GM23338 (cell line): ENCODE data around the gene CRAMP1. TPM values are rescaled to one million over a fixed set of nuclear protein-coding genes. Genes with fewer than 3 reads are reported as not detected.

Source experiments
- ATAC-seq: fragments of 200-7000 bp; cut with Tn5 transposase; 3 replicates; pipeline ENCODE4 v1.9.1; 2020
- DNase-seq: peaks from one replicate; pipeline ENCODE4 v3.0.0-alpha.2; 2015; ENCODE audit warnings: low spot score
- H2AFZ ChIP-seq: fragments of 200-600 bp; sonication (generic); 2 replicates; pipeline ENCODE4 v1.8.0; 2016; ENCODE audit warnings: antibody characterized with exemption, mild to moderate bottlenecking, moderate library complexity
- H3F3A ChIP-seq: fragments of 200-600 bp; sonication (generic); replicated peaks from 2 replicates; pipeline ENCODE4 v1.8.0; 2017; ENCODE audit warnings: antibody characterized with exemption, mixed run types, low read depth
- H3K27ac ChIP-seq: fragments of 200-600 bp; sonication (generic); 2 replicates; pipeline ENCODE4 v1.6.1; 2016; ENCODE audit warnings: low read depth
- H3K27me3 ChIP-seq: fragments of 200-600 bp; sonication (generic); 2 replicates; pipeline ENCODE4 v1.8.0; 2016; ENCODE audit warnings: mild to moderate bottlenecking, mixed run types, moderate library complexity; ENCODE audit not compliant: insufficient read depth
- H3K36me3 ChIP-seq: fragments of 200-600 bp; sonication (generic); 2 replicates; pipeline ENCODE4 v1.8.0; 2016; ENCODE audit warnings: mild to moderate bottlenecking; ENCODE audit not compliant: insufficient read depth
- H3K4me1 ChIP-seq: fragments of 200-600 bp; sonication (generic); 2 replicates; pipeline ENCODE4 v1.8.0; 2016; ENCODE audit warnings: mild to moderate bottlenecking, moderate library complexity; ENCODE audit not compliant: insufficient read depth
- H3K4me2 ChIP-seq: fragments of 200-600 bp; sonication (generic); 2 replicates; pipeline ENCODE4 v1.7.1; 2017; ENCODE audit warnings: mixed run types
- H3K4me3 ChIP-seq: fragments of 200-600 bp; sonication (generic); 2 replicates; pipeline ENCODE4 v1.6.1; 2016; ENCODE audit warnings: mixed run types
- H3K79me2 ChIP-seq: fragments of 200-600 bp; sonication (generic); replicated peaks from 2 replicates; pipeline ENCODE4 v1.8.0; 2017; ENCODE audit warnings: mild to moderate bottlenecking; ENCODE audit not compliant: insufficient read depth
- H3K9me2 ChIP-seq: fragments of 200-600 bp; sonication (generic); 2 replicates; pipeline ENCODE4 v1.8.0; 2017; ENCODE audit not compliant: insufficient read depth
- H4K20me1 ChIP-seq: fragments of 200-600 bp; sonication (generic); replicated peaks from 2 replicates; pipeline ENCODE4 v1.8.0; 2017; ENCODE audit warnings: mild to moderate bottlenecking; ENCODE audit not compliant: insufficient read depth
- H3K27ac Mint-ChIP-seq: 2 replicates; pipeline ENCODE4 v1.8.0; 2020; ENCODE audit warnings: inconsistent platforms, mild to moderate bottlenecking, moderate library complexity, mixed read lengths
- H3K27me3 Mint-ChIP-seq: 3 replicates; pipeline ENCODE4 v1.8.0; 2022; ENCODE audit warnings: low read depth, mild to moderate bottlenecking, moderate library complexity, mixed read lengths, inconsistent platforms; ENCODE audit not compliant: insufficient read depth, poor library complexity
- H3K36me3 Mint-ChIP-seq: 3 replicates; pipeline ENCODE4 v1.8.0; 2021; ENCODE audit warnings: low read depth, mild to moderate bottlenecking, inconsistent platforms, moderate library complexity, mixed read lengths
- H3K4me1 Mint-ChIP-seq: 3 replicates; pipeline ENCODE4 v1.8.0; 2020; ENCODE audit warnings: mild to moderate bottlenecking, inconsistent platforms, mixed read lengths
- H3K4me3 Mint-ChIP-seq: 3 replicates; pipeline ENCODE4 v1.8.0; 2021; ENCODE audit warnings: moderate library complexity, mild to moderate bottlenecking, inconsistent platforms, mixed read lengths
- H3K9me3 Mint-ChIP-seq: 3 replicates; pipeline ENCODE4 v1.8.0; 2020; ENCODE audit warnings: moderate library complexity, mild to moderate bottlenecking, inconsistent platforms, mixed read lengths
- CREB1 ChIP-seq: fragments of 250-450 bp; sonication (Bioruptor Pico); IDR thresholded peaks from 2 replicates; pipeline ENCODE4 v1.5.0; 2020; ENCODE audit warnings: low read depth, mild to moderate bottlenecking, moderate library complexity
- CTCF ChIP-seq, 2 experiments: fragments of 200-600 bp in 1 of 2; sonication (generic) in 1 of 2; conservative IDR thresholded peaks; 2 replicates each; pipeline versions ENCODE4 v1.5.1 to v1.6.1; 2016 to 2017; ENCODE audit warnings: antibody characterized with exemption in 2 of 2, low read depth in 2 of 2, mild to moderate bottlenecking in 2 of 2, moderate library complexity in 1 of 2
- ETS1 ChIP-seq: IDR thresholded peaks from 2 replicates; pipeline ENCODE4 v1.6.1; 2016; ENCODE audit warnings: antibody characterized with exemption
- EZH2 ChIP-seq: fragments of 200-600 bp; sonication (generic); IDR thresholded peaks from one replicate; pipeline ENCODE4 v1.8.0; 2017; ENCODE audit warnings: antibody characterized with exemption, mild to moderate bottlenecking, low read depth; ENCODE audit not compliant: unreplicated experiment
- EZH2phosphoT487 ChIP-seq: fragments of 200-600 bp; sonication (generic); IDR thresholded peaks from one replicate; pipeline ENCODE4 v1.8.1; 2018; ENCODE audit warnings: antibody characterized with exemption; ENCODE audit not compliant: unreplicated experiment
- JUNB ChIP-seq: IDR thresholded peaks from one replicate; pipeline ENCODE4 v1.6.1; 2016; ENCODE audit warnings: antibody characterized with exemption; ENCODE audit not compliant: unreplicated experiment
- POLR2AphosphoS5 ChIP-seq: IDR thresholded peaks from 2 replicates; pipeline ENCODE4 v1.6.1; 2016; ENCODE audit warnings: antibody characterized with exemption, low read depth
- STAT1 ChIP-seq: IDR thresholded peaks from one replicate; pipeline ENCODE4 v1.6.1; 2016; ENCODE audit warnings: antibody characterized with exemption; ENCODE audit not compliant: unreplicated experiment
- ZNF114 ChIP-seq: fragments of 250-450 bp; sonication (Bioruptor Pico); IDR thresholded peaks from 2 replicates; pipeline ENCODE4 v1.5.0; 2020; ENCODE audit warnings: mild to moderate bottlenecking, moderate library complexity
- ZNF331 ChIP-seq: fragments of 250-450 bp; sonication (Bioruptor Pico); IDR thresholded peaks from 2 replicates; pipeline ENCODE4 v1.5.0; 2020; ENCODE audit warnings: low read depth, mild to moderate bottlenecking, moderate library complexity
- ZNF462 ChIP-seq: fragments of 250-450 bp; sonication (Bioruptor Pico); IDR thresholded peaks from 2 replicates; pipeline ENCODE4 v1.5.0; 2020; ENCODE audit warnings: mild to moderate bottlenecking, moderate library complexity
- polyA plus RNA-seq: library from polyadenylated mRNA; unstranded; fragments of >200 nt; fragmentation: Nextera tagmentation; extraction: Ambion mirVana; gene quantifications from 2 replicates; pipeline ENCODE4 v1.2.1, GENCODE V29; 2016
- total RNA-seq: library from RNA; depleted of rRNA; stranded (reverse); fragments of >200 nt; shearing (Covaris generic); gene quantifications from 2 replicates; pipeline ENCODE4 v1.2.3, GENCODE V29; 2014

CRAMP1 gene
- total and polyA plus RNA-seq, 2 experiments from 2014 or later: 3.4 to 16.7 TPM

GRCh38 chr16:1677942-1678499 lies 65.9 kb downstream of the CRAMP1 start, which contains the start of gene JPT2:
JPT2 (plus strand) TSS chr16:1678279; CDS start chr16:1678313, 34 bp downstream.
- peaks cover 22% of the 10 kb centered on the region for H3K27me3 Mint-ChIP-seq
- ATAC-seq (peak; percentile 93), DNase-seq (peak; percentile 98)
- Histone ChIP-seq H4K20me1 (peaks cover 48% of the 10 kb centered on the region), H3K36me3 (no peaks in the 10 kb centered on the region; the same call in 1 of the 2 replicates), H3K9me2 (no peaks in the 10 kb centered on the region), H2AFZ (no peak within 1 kb of the TSS), H3F3A (peaks cover 9% of the 10 kb centered on the region; the same call in 1 of the 2 replicates), H3K79me2 (peaks cover 47% of the 10 kb centered on the region), H3K27ac (peak within 1 kb of the TSS; percentile 45; the same call in 1 of the 2 replicates), H3K27me3 (no peaks in the 10 kb centered on the region), H3K4me2 (peak within 1 kb of the TSS; percentile 88), H3K4me3 (peak within 1 kb of the TSS; percentile 91), H3K4me1 (peaks cover 31% of the 10 kb centered on the region)
- H3K36me3 Mint-ChIP-seq: peaks cover 44% of the 10 kb centered on the region
- H3K4me3 Mint-ChIP-seq: peak within 1 kb of the TSS; percentile 97
- no peak for TF ChIP-seq STAT1
- TF ChIP-seq CREB1 (CRISPR knock-in tag): peak; percentile 77
- peak; percentile 64 for TF ChIP-seq POLR2AphosphoS5
- H3K27ac Mint-ChIP-seq: peak within 1 kb of the TSS; percentile 98
- H3K9me3 Mint-ChIP-seq: no peaks in the 10 kb centered on the region
- H3K4me1 Mint-ChIP-seq: peaks cover 36% of the 10 kb centered on the region

GRCh38 chr16:1678500-1679098 lies 66.4 kb downstream of the CRAMP1 start:
- no peak overlapping the region; the same call in 1 of the 2 replicates for H3K27ac ChIP-seq
- ATAC-seq: peak; percentile 9

More at GRCh38 chr16:1678500-1679098, 66.4 kb downstream of the CRAMP1 start:
- Histone ChIP-seq H2AFZ (no peak overlapping the region), H3K9me2 (no peaks in the 10 kb centered on the region), H3K79me2 (peaks cover 52% of the 10 kb centered on the region), H3K27me3 (no peaks in the 10 kb centered on the region), H3K4me3 (peak overlapping the region; percentile 91), H4K20me1 (peaks cover 54% of the 10 kb centered on the region), H3K36me3 (peaks cover 5% of the 10 kb centered on the region; the same call in 1 of the 2 replicates), H3K4me1 (peaks cover 31% of the 10 kb centered on the region), H3K4me2 (peak overlapping the region; percentile 86), H3F3A (peaks cover 9% of the 10 kb centered on the region; the same call in 1 of the 2 replicates)
- TF ChIP-seq STAT1 (no peak), ZNF331 (CRISPR knock-in tag) (no peak), EZH2 (no peak), EZH2phosphoT487 (no peak), ZNF462 (CRISPR knock-in tag) (no peak), ETS1 (no peak), CREB1 (CRISPR knock-in tag) (no peak), POLR2AphosphoS5 (no peak), CTCF (conservative IDR thresholded peaks at IDR 0.05; ENCODE audit: low read depth in 2 of 2) (no peak), ZNF114 (no peak), JUNB (no peak)
- H3K4me3 Mint-ChIP-seq: peak overlapping the region; percentile 97
- H3K27me3 Mint-ChIP-seq: peaks cover 17% of the 10 kb centered on the region
- peaks cover 36% of the 10 kb centered on the region for H3K4me1 Mint-ChIP-seq
- H3K9me3 Mint-ChIP-seq: no peaks in the 10 kb centered on the region
- H3K36me3 Mint-ChIP-seq: peaks cover 44% of the 10 kb centered on the region
- DNase-seq: peak; percentile 44
- H3K27ac Mint-ChIP-seq: peak overlapping the region; percentile 98
